B cell (primary cell): ENCODE measurements around the gene SH3YL1. TPM values are rescaled to one million over a fixed set of nuclear protein-coding genes. Genes with fewer than 3 reads are reported as not detected.

Experiments used
- ATAC-seq: fragments of 200-7000 bp; cut with Tn5 transposase; one replicate; pipeline ENCODE4 v1.10.0; 2021; ENCODE audit warnings: low read depth, mild to moderate bottlenecking, moderate number of reproducible peaks, moderate library complexity
- CTCF ChIA-PET: fragments of 350-600 bp; sonication (Branson Sonifier 250); formaldehyde crosslinking; loops from one replicate; lab custom pipeline; 2021; ENCODE audit warnings: antibody characterized with exemption, inconsistent platforms; lab: Charles Lee
- POLR2A ChIA-PET: fragments of 350-600 bp; sonication (Branson Sonifier 250); formaldehyde crosslinking; loops from one replicate; lab custom pipeline; 2021; ENCODE audit warnings: antibody characterized with exemption; lab: Charles Lee
- DNase-seq: peaks from one replicate; pipeline ENCODE4 v3.0.0; 2013
- H2AFZ ChIP-seq: 2 replicates; pipeline ENCODE4 v1.6.1; 2012; ENCODE audit warnings: mild to moderate bottlenecking, low read depth, low read length; ENCODE audit not compliant: insufficient read depth, poor library complexity, severe bottlenecking
- H3K27ac ChIP-seq, 2 donors: 1 replicate in 1 of 2; 2 replicates in 1 of 2; pipeline ENCODE4 v1.5.1; 2012 to 2013; ENCODE audit warnings: low read length in 2 of 2, mild to moderate bottlenecking in 2 of 2, moderate library complexity in 1 of 2
- H3K27me3 ChIP-seq, 4 experiments: fragments of 200-600 bp in 1 of 4; sonication (generic) in 1 of 4; replicated peaks in 1 of 4; 1 replicate in 2 of 4; 2 replicates in 2 of 4; pipeline versions ENCODE4 v1.6.1 to v1.7.0; 2013 to 2016; ENCODE audit warnings: low read length in 3 of 4, mild to moderate bottlenecking in 2 of 4, mixed read lengths in 1 of 4, moderate library complexity in 1 of 4; ENCODE audit not compliant: insufficient read depth in 4 of 4, control insufficient read depth in 3 of 4; ENCODE audit errors: control extremely low read depth in 1 of 4
- H3K36me3 ChIP-seq, 2 experiments: replicated peaks in 1 of 2; 1 replicate in 1 of 2; 2 replicates in 1 of 2; pipeline versions ENCODE4 v1.6.1 to v1.7.1; 2013; ENCODE audit warnings: low read length in 1 of 2; ENCODE audit not compliant: insufficient read depth in 2 of 2, control insufficient read depth in 1 of 2; ENCODE audit errors: control extremely low read depth in 1 of 2, extremely low read depth in 1 of 2
- H3K4me1 ChIP-seq, 2 donors: fragments of 200-600 bp in 1 of 2; sonication (generic) in 1 of 2; 1 replicate in 1 of 2; 2 replicates in 1 of 2; pipeline versions ENCODE4 v1.5.1 to v1.6.1; 2013 to 2017; ENCODE audit warnings: low read length in 2 of 2; ENCODE audit not compliant: control insufficient read depth in 2 of 2, insufficient read depth in 2 of 2
- H3K4me2 ChIP-seq: replicated peaks from 2 replicates; pipeline ENCODE3; 2012; ENCODE audit warnings: mild to moderate bottlenecking, low read depth, low read length; ENCODE audit not compliant: poor library complexity, severe bottlenecking
- H3K4me3 ChIP-seq, 5 experiments: fragments of 200-600 bp in 1 of 5; sonication (generic) in 1 of 5; 1 replicate in 3 of 5; 2 replicates in 2 of 5; pipeline versions ENCODE4 v1.5.1 to v1.7.0; 2011 to 2016; ENCODE audit warnings: low read length in 4 of 5, mild to moderate bottlenecking in 4 of 5, low read depth in 2 of 5, control low read depth in 1 of 5, moderate library complexity in 1 of 5; ENCODE audit not compliant: insufficient read depth in 1 of 5; ENCODE audit errors: control extremely low read depth in 1 of 5, extremely low read depth in 1 of 5
- H3K79me2 ChIP-seq: fragments of 200-600 bp; sonication (generic); one replicate; pipeline ENCODE4 v1.6.0; 2016; ENCODE audit warnings: low read length; ENCODE audit not compliant: control insufficient read depth, insufficient read depth
- H3K9ac ChIP-seq: fragments of 200-600 bp; sonication (generic); 2 replicates; pipeline ENCODE4 v1.6.1; 2017; ENCODE audit warnings: mild to moderate bottlenecking, low read length, moderate library complexity
- H3K9me3 ChIP-seq, 3 donors: one replicate each; pipeline versions ENCODE4 v1.6.1 to v1.7.1; 2013; ENCODE audit warnings: low read length in 2 of 3; ENCODE audit not compliant: control insufficient read depth in 2 of 3, insufficient read depth in 1 of 3; ENCODE audit errors: control extremely low read depth in 1 of 3
- H4K20me1 ChIP-seq: 2 replicates; pipeline ENCODE4 v1.6.0; 2012; ENCODE audit warnings: mild to moderate bottlenecking, low read length; ENCODE audit not compliant: insufficient read depth, control insufficient read depth, poor library complexity, severe bottlenecking
- H3K27ac Mint-ChIP-seq: one replicate; pipeline ENCODE4 v1.8.0; 2021; ENCODE audit warnings: mixed read lengths
- H3K27me3 Mint-ChIP-seq: one replicate; pipeline ENCODE4 v1.8.0; 2021; ENCODE audit warnings: mixed read lengths
- H3K4me1 Mint-ChIP-seq: one replicate; pipeline ENCODE4 v1.8.0; 2021; ENCODE audit warnings: mixed read lengths
- H3K4me3 Mint-ChIP-seq: one replicate; pipeline ENCODE4 v1.8.0; 2021; ENCODE audit warnings: mixed read lengths
- H3K9me3 Mint-ChIP-seq: one replicate; pipeline ENCODE4 v1.8.0; 2022; ENCODE audit warnings: mixed read lengths; ENCODE audit not compliant: insufficient read depth
- EZH2 ChIP-seq: IDR thresholded peaks from 2 replicates; pipeline ENCODE4 v1.6.1; 2012; ENCODE audit warnings: borderline replicate concordance, low read depth, mild to moderate bottlenecking, moderate library complexity, low read length; ENCODE audit not compliant: insufficient read depth, poor library complexity, severe bottlenecking
- WGBS: methylation state at CpG from one replicate; pipeline ENCODE4 v1.1.5; 2013; ENCODE audit warnings: missing lambda C conversion rate; ENCODE audit not compliant: insufficient coverage; 5-methylcytosine and 5-hydroxymethylcytosine counted together
- intact Hi-C: fragments of 100-400 bp; cut with micrococcal nuclease; formaldehyde crosslinking; loops from one replicate; pipeline ENCODE4 v1.10.0; 2022
- polyA plus RNA-seq: library from polyadenylated mRNA; depleted of rRNA; stranded (reverse); fragments of >200 nt; gene quantifications from 2 replicates; pipeline ENCODE4 v1.2.3, GENCODE V29; 2012
- total RNA-seq, 2 donors: library from RNA; stranded (reverse); fragments of 120-200 nt in 1 of 2; gene quantifications; 1 replicate in 1 of 2; 2 replicates in 1 of 2; pipeline versions ENCODE4 v1.2.3 to v1.2.4, GENCODE V29; 2013 to 2022
- TF ChIP-seq, protein P1 (sequence below): fragments of 200-600 bp; IDR thresholded peaks from one replicate; pipeline ENCODE4 v1.8.0; 2022; ENCODE audit warnings: antibody characterized with exemption, mild to moderate bottlenecking

The SH3YL1 gene
- total and polyA plus RNA-seq, 2 donors (not counting 1 experiment from before 2014, with no cell fraction given) = 33.2 to 48.4 TPM

DNA sequence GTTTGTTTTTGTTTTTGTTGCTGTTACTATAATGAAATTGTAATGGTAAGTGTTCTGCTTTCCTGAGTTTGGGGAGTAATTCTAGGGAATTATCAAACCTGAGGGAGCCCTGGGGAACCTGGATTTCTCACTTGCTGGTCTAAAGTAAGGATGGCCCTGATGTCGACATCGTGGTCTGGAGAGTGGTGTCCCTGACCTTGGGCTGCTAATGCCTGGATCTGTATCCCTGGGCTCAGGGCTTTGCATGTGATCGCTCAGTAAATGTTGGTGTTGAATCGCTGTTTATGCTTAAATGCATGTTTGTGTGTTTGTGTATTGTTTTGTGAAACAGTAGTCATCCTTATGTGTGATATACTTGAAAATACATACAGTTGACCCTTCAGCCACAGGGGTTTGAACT, 7.0 kb upstream of the SH3YL1 start:
- TF ChIP-seq, protein P1, sequence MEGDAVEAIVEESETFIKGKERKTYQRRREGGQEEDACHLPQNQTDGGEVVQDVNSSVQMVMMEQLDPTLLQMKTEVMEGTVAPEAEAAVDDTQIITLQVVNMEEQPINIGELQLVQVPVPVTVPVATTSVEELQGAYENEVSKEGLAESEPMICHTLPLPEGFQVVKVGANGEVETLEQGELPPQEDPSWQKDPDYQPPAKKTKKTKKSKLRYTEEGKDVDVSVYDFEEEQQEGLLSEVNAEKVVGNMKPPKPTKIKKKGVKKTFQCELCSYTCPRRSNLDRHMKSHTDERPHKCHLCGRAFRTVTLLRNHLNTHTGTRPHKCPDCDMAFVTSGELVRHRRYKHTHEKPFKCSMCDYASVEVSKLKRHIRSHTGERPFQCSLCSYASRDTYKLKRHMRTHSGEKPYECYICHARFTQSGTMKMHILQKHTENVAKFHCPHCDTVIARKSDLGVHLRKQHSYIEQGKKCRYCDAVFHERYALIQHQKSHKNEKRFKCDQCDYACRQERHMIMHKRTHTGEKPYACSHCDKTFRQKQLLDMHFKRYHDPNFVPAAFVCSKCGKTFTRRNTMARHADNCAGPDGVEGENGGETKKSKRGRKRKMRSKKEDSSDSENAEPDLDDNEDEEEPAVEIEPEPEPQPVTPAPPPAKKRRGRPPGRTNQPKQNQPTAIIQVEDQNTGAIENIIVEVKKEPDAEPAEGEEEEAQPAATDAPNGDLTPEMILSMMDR = no peak
- TF ChIP-seq EZH2 = no peak
- intact Hi-C loops = no loop called here
- CTCF ChIA-PET = no interaction called here
- DNase-seq = no peak
- POLR2A ChIA-PET = no interaction called here
- Histone ChIP-seq H3K4me1 (peaks cover 10 to 21% of the 10 kb centered on the region in 2 donors), H3K9me3 (no peaks in the 10 kb centered on the region), H4K20me1 (peaks cover 86% of the 10 kb centered on the region), H3K9ac (no peak overlapping the region), H3K27ac (no peak overlapping the region), H3K4me3 (no peak overlapping the region), H3K79me2 (peaks cover 75% of the 10 kb centered on the region), H3K27me3 (no peaks in the 10 kb centered on the region), H3K36me3 (peaks cover 0 to 38% of the 10 kb centered on the region in 2 experiments), H2AFZ (no peak overlapping the region), H3K4me2 (no peak overlapping the region)
- H3K9me3 Mint-ChIP-seq = no peaks in the 10 kb centered on the region
- 100% methylated on average over 4 of the region's 4 CpGs for WGBS
- ATAC-seq = no peak
- no peak overlapping the region for H3K27ac Mint-ChIP-seq
- H3K4me3 Mint-ChIP-seq = no peak overlapping the region
- H3K4me1 Mint-ChIP-seq = peaks cover 51% of the 10 kb centered on the region
- H3K27me3 Mint-ChIP-seq = no peaks in the 10 kb centered on the region

DNA sequence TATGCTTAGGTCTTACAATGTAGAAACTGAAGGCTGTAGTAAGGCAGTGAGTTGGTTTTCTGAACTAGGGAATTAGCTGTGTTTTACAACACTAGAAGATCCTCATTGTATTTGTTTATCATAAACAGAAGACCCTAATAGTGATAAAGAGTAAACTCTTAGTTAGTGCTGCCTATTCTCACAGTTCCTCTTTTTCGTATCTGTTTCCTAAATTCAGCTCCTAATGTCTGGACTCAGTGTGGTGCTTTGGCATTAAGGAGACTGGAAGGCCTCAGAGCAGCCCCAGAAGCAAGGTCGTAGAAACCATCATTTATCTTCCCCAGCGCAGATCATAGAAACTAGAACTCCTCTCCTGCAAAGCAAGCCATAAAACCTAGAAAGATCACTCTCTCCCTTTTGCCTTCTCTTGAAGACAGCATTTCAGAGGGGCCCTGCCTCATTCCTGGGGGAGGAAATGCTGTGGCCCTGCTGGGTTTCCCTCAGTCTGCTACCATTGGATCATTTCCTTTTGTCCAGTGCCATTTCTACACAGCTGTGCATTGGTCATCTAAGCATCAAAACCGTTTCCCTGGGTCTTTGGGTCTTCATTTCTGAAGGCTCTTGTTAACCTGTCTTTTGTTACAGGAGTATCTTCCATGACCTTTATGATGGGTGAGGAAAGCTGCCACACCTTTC, 5.7 kb upstream of the SH3YL1 start:
- ATAC-seq = no peak
- no peaks in the 10 kb centered on the region for H3K27me3 ChIP-seq
- H3K27me3 Mint-ChIP-seq = no peaks in the 10 kb centered on the region
- no peak overlapping the region for H3K27ac ChIP-seq
- 80% methylated on average over 2 of the region's 4 CpGs for WGBS
- no peak for TF ChIP-seq EZH2
- TF ChIP-seq, protein P1 = no peak
- intact Hi-C loops = loop anchor here (10.0 kb wide), 1 partner anchor 195 kb away; no protein-coding TSS in a partner anchor
- no peak overlapping the region for H2AFZ ChIP-seq
- peaks cover 11 to 19% of the 10 kb centered on the region in 2 donors for H3K4me1 ChIP-seq
- H3K4me2 ChIP-seq = no peak overlapping the region
- no peaks in the 10 kb centered on the region for H3K9me3 Mint-ChIP-seq
- H3K36me3 ChIP-seq = peaks cover 0 to 35% of the 10 kb centered on the region in 2 experiments
- H3K9me3 ChIP-seq = no peaks in the 10 kb centered on the region
- peaks cover 54% of the 10 kb centered on the region for H3K4me1 Mint-ChIP-seq
- H3K4me3 Mint-ChIP-seq = no peak overlapping the region
- H3K9ac ChIP-seq = no peak overlapping the region
- H3K79me2 ChIP-seq = peaks cover 84% of the 10 kb centered on the region
- ChIA-PET CTCF (no interaction called here), POLR2A (no interaction called here)
- peaks cover 75% of the 10 kb centered on the region for H4K20me1 ChIP-seq
- no peak overlapping the region for H3K27ac Mint-ChIP-seq
- no peak overlapping the region for H3K4me3 ChIP-seq
- no peak for DNase-seq
